K562 (cell line): Measurements from ENCODE around the gene ITPRID2. TPM values are rescaled to one million over a fixed set of nuclear protein-coding genes. Genes with fewer than 3 reads are reported as not detected.

ENCODE experiments used
- BRD9 ChIP-seq: fragments of 450-650 bp; IDR thresholded peaks from 2 replicates; pipeline ENCODE4 v1.6.1; 2018; ENCODE audit warnings: low read depth; ENCODE audit not compliant: partially characterized antibody
- EP400 ChIP-seq: fragments of 450-650 bp; IDR thresholded peaks from 2 replicates; pipeline ENCODE4 v1.6.1; 2017; ENCODE audit warnings: antibody characterized with exemption, mild to moderate bottlenecking, moderate library complexity
- GATAD2A ChIP-seq: fragments of 450-650 bp; IDR thresholded peaks from 2 replicates; pipeline ENCODE4 v1.6.1; 2017
- HNRNPUL1 ChIP-seq: fragments of 200-400 bp; formaldehyde crosslinking; IDR thresholded peaks from 2 replicates; pipeline ENCODE4 v1.6.1; 2017; ENCODE audit warnings: low read length
- HSF4 ChIP-seq: fragments of 250-450 bp; sonication (Bioruptor Pico); IDR thresholded peaks from 2 replicates; pipeline ENCODE4 v2.1.2; 2022; ENCODE audit warnings: mild to moderate bottlenecking, moderate library complexity, borderline replicate concordance
- MEF2D ChIP-seq: conservative IDR thresholded peaks from 2 replicates; pipeline ENCODE4 v1.6.1; 2016; ENCODE audit warnings: low read depth, missing genetic modification characterization, missing compliant biosample characterization
- MTA2 ChIP-seq: fragments of 450-650 bp; IDR thresholded peaks from 2 replicates; pipeline ENCODE4 v1.6.1; 2016; ENCODE audit warnings: low read depth
- MTA3 ChIP-seq: fragments of 450-650 bp; formaldehyde crosslinking; IDR thresholded peaks from 2 replicates; pipeline ENCODE4 v1.6.1; 2017; ENCODE audit warnings: mild to moderate bottlenecking, borderline replicate concordance
- MTF1 ChIP-seq: fragments of 250-450 bp; sonication (Bioruptor Pico); IDR thresholded peaks from 2 replicates; pipeline ENCODE4 v1.9.0; 2021; ENCODE audit warnings: moderate library complexity, mild to moderate bottlenecking, inconsistent platforms, borderline replicate concordance
- PHB ChIP-seq: fragments of 250-450 bp; sonication (Bioruptor Pico); IDR thresholded peaks from 2 replicates; pipeline ENCODE4 v1.5.0; 2021
- PTBP1 ChIP-seq: fragments of 200-400 bp; formaldehyde crosslinking; IDR thresholded peaks from 2 replicates; pipeline ENCODE4 v1.6.1; 2017; ENCODE audit warnings: low read depth, low read length
- RBM17 ChIP-seq: fragments of 200-400 bp; formaldehyde crosslinking; IDR thresholded peaks from 2 replicates; pipeline ENCODE4 v1.6.1; 2017; ENCODE audit warnings: low read depth, mild to moderate bottlenecking, low read length, borderline replicate concordance
- RBM22 ChIP-seq: fragments of 200-400 bp; formaldehyde crosslinking; IDR thresholded peaks from 2 replicates; pipeline ENCODE4 v1.6.1; 2018; ENCODE audit warnings: low read length, low read depth; ENCODE audit not compliant: poor library complexity, severe bottlenecking
- SNAPC5 ChIP-seq: fragments of 250-450 bp; sonication (Bioruptor Pico); IDR thresholded peaks from 2 replicates; pipeline ENCODE4 v1.8.0; 2021; ENCODE audit warnings: moderate library complexity, mild to moderate bottlenecking, inconsistent platforms
- TARDBP ChIP-seq: fragments of 450-650 bp; IDR thresholded peaks from 2 replicates; pipeline ENCODE4 v1.6.1; 2016
- UBTF ChIP-seq, 2 experiments: IDR thresholded peaks; 2 replicates each; pipeline ENCODE4 v1.6.1; 2012; ENCODE audit warnings: improper control_type of control experiment in 2 of 2, low read depth in 2 of 2, low read length in 2 of 2, borderline replicate concordance in 1 of 2
- YBX1 ChIP-seq: fragments of 450-650 bp; IDR thresholded peaks from 2 replicates; pipeline ENCODE4 v1.7.1; 2016; ENCODE audit warnings: mild to moderate bottlenecking
- ZHX1 ChIP-seq: fragments of 150-350 bp; conservative IDR thresholded peaks from 2 replicates; pipeline ENCODE4 v1.6.1; 2014; ENCODE audit warnings: low read length
- ZKSCAN1 ChIP-seq: fragments of 150-350 bp; IDR thresholded peaks from 2 replicates; pipeline ENCODE4 v1.6.1; 2016; ENCODE audit warnings: low read depth, low read length
- ZNF165 ChIP-seq: fragments of 250-450 bp; sonication (Bioruptor Pico); IDR thresholded peaks from 2 replicates; pipeline ENCODE4 v1.4.0; 2020; ENCODE audit warnings: borderline replicate concordance
- ZNF175 ChIP-seq: fragments of 200-800 bp; sonication (Bioruptor generic); IDR thresholded peaks from 2 replicates; pipeline ENCODE4 v1.6.1; 2016; ENCODE audit warnings: low read depth, mild to moderate bottlenecking, missing genetic modification characterization, missing compliant biosample characterization
- ZNF507 ChIP-seq: conservative IDR thresholded peaks from 2 replicates; pipeline ENCODE4 v1.6.1; 2017; ENCODE audit warnings: missing genetic modification characterization, missing compliant biosample characterization
- ZNF57 ChIP-seq: fragments of 450-650 bp; formaldehyde crosslinking; IDR thresholded peaks from 2 replicates; pipeline ENCODE4 v1.4.0; 2020; ENCODE audit warnings: mild to moderate bottlenecking, moderate library complexity
- ZNF695 ChIP-seq: fragments of 450-650 bp; formaldehyde crosslinking; IDR thresholded peaks from 2 replicates; pipeline ENCODE4 v1.4.0; 2020; ENCODE audit warnings: mild to moderate bottlenecking, moderate library complexity
- ZNF785 ChIP-seq: fragments of 250-450 bp; sonication (Bioruptor Pico); IDR thresholded peaks from 2 replicates; pipeline ENCODE4 v1.4.0; 2020; ENCODE audit warnings: mild to moderate bottlenecking
- polyA plus RNA-seq, 8 experiments: library from polyadenylated mRNA; depleted of rRNA in 4 of 8; stranded (reverse) in 5 of 8; unstranded in 3 of 8; fragments of >200 nt; fragmentation: Nextera tagmentation in 2 of 8; fragmentation: Illumina TruSeq in 1 of 8; extraction: Ambion mirVana in 2 of 8; extraction: Trizol in 1 of 8; gene quantifications; 2 replicates each; pipeline versions ENCODE4 v1.2.1 to v1.2.3, GENCODE V29; 2011 to 2014; ENCODE audit warnings: inconsistent platforms in 1 of 8, missing spikeins in 1 of 8
- total RNA-seq, 7 experiments: library from RNA; depleted of rRNA in 6 of 7; stranded (reverse); fragments of >200 nt in 6 of 7; fragmentation: Illumina TruSeq in 2 of 7; extraction: Trizol in 2 of 7; gene quantifications; 2 replicates each; pipeline versions ENCODE4 v1.2.1 to v1.2.3, GENCODE V29; 2011 to 2021; ENCODE audit warnings: low replicate concordance in 1 of 7

Gene ITPRID2
- total and polyA plus RNA-seq, 9 of the 15 experiments (the other 6 are each of a cell fraction or from before 2014, with no cell fraction given) = 18.5 to 77.8 (median 52.0) TPM

GRCh38 chr2:181891966-181892798 lies 652 bp downstream of the ITPRID2 start (continued):
- TF ChIP-seq MTA3 (peak; percentile 72; the same call in 1 of the 2 replicates), ZNF695 (CRISPR knock-in tag) (no peak), EP400 (peak; percentile 78), ZNF57 (CRISPR knock-in tag) (no peak), GATAD2A (peak; percentile 55; the same call in 1 of the 2 replicates), MTA2 (no peak), ZNF175 (CRISPR knock-in tag) (peak; percentile 81; the same call in 1 of the 2 replicates), ZNF165 (CRISPR knock-in tag) (no peak), RBM22 (peak; percentile 81), TARDBP (0 out of 2 replicates have a peak, but pooled peaks have one; percentile 23), MEF2D (no peak), ZKSCAN1 (no peak), RBM17 (no peak), SNAPC5 (CRISPR knock-in tag) (no peak), ZHX1 (no peak), HSF4 (CRISPR knock-in tag) (no peak), YBX1 (no peak), HNRNPUL1 (no peak), ZNF785 (CRISPR knock-in tag) (no peak), UBTF (IDR thresholded peaks at IDR 0.05; ENCODE audit: borderline replicate concordance in 1 of 2, low read depth in 2 of 2, low read length in 2 of 2) (peak; percentile 78 to 82), MTF1 (CRISPR knock-in tag) (no peak), BRD9 (no peak), PTBP1 (no peak), ZNF507 (tag) (no peak), PHB (CRISPR knock-in tag) (no peak)
